H9 (cell line): Measurements from ENCODE around the gene DNAJC22. TPM values are rescaled to one million over a fixed set of nuclear protein-coding genes. Genes with fewer than 3 reads are reported as not detected.

Source experiments
- DNase-seq: peaks from one replicate; pipeline ENCODE4 v3.0.0-alpha.2; 2017
- H2AFZ ChIP-seq: one replicate; pipeline ENCODE4 v1.6.1; 2013; ENCODE audit warnings: mild to moderate bottlenecking, low read length, control low read depth, moderate library complexity
- H2AK5ac ChIP-seq: 2 replicates; pipeline ENCODE4 v1.6.1; 2013; ENCODE audit warnings: low read length, control low read depth, mixed read lengths; ENCODE audit not compliant: insufficient read length
- H2BK120ac ChIP-seq: one replicate; pipeline ENCODE4 v1.6.1; 2013; ENCODE audit warnings: low read depth, mild to moderate bottlenecking, low read length, control low read depth, inconsistent platforms; ENCODE audit not compliant: poor library complexity, severe bottlenecking
- H2BK12ac ChIP-seq: 2 replicates; pipeline ENCODE4 v1.6.1; 2013; ENCODE audit warnings: low read length, control low read depth, mixed read lengths, low read depth; ENCODE audit not compliant: insufficient read length
- H2BK15ac ChIP-seq: 2 replicates; pipeline ENCODE4 v1.6.1; 2013; ENCODE audit warnings: low read depth, low read length, control low read depth
- H2BK20ac ChIP-seq: one replicate; pipeline ENCODE4 v1.6.1; 2013; ENCODE audit warnings: low read depth, mild to moderate bottlenecking, low read length, control low read depth, inconsistent platforms; ENCODE audit not compliant: poor library complexity, severe bottlenecking
- H2BK5ac ChIP-seq: 2 replicates; pipeline ENCODE4 v1.6.1; 2013; ENCODE audit warnings: low read length, control low read depth, mixed read lengths; ENCODE audit not compliant: insufficient read length
- H3K14ac ChIP-seq: 2 replicates; pipeline ENCODE4 v1.6.1; 2013; ENCODE audit warnings: low read length, control low read depth; ENCODE audit not compliant: insufficient read depth
- H3K18ac ChIP-seq: 2 replicates; pipeline ENCODE4 v1.6.1; 2013; ENCODE audit warnings: low read depth, mild to moderate bottlenecking, mixed read lengths, low read length, control low read depth; ENCODE audit not compliant: insufficient read length
- H3K23ac ChIP-seq: 2 replicates; pipeline ENCODE4 v1.6.1; 2013; ENCODE audit warnings: low read length, control low read depth, mixed read lengths, low read depth; ENCODE audit not compliant: insufficient read length
- H3K23me2 ChIP-seq: 2 replicates; pipeline ENCODE4 v1.6.1; 2013; ENCODE audit warnings: low read depth, mild to moderate bottlenecking, mixed read lengths, low read length, control low read depth; ENCODE audit not compliant: insufficient read length, poor library complexity, severe bottlenecking
- H3K27ac ChIP-seq: 2 replicates; pipeline ENCODE4 v1.5.1; 2013; ENCODE audit warnings: low read length, control low read depth, mixed read lengths, low read depth; ENCODE audit not compliant: insufficient read length
- H3K27me3 ChIP-seq: 2 replicates; pipeline ENCODE4 v1.6.1; 2013; ENCODE audit warnings: low read length, control low read depth, inconsistent platforms; ENCODE audit not compliant: insufficient read depth
- H3K4ac ChIP-seq: 2 replicates; pipeline ENCODE4 v1.6.1; 2013; ENCODE audit warnings: low read depth, mild to moderate bottlenecking, control low read depth, inconsistent platforms, low read length, moderate library complexity
- H3K4me1 ChIP-seq: 2 replicates; pipeline ENCODE4 v1.6.1; 2013; ENCODE audit warnings: low read length, control low read depth, inconsistent platforms; ENCODE audit not compliant: insufficient read depth
- H3K4me2 ChIP-seq: 2 replicates; pipeline ENCODE4 v1.6.1; 2013; ENCODE audit warnings: low read length, control low read depth, mixed read lengths; ENCODE audit not compliant: insufficient read length, insufficient read depth
- H3K56ac ChIP-seq: 2 replicates; pipeline ENCODE4 v1.6.1; 2013; ENCODE audit warnings: low read depth, mild to moderate bottlenecking, mixed read lengths, low read length, control low read depth; ENCODE audit not compliant: insufficient read length
- H3K79me1 ChIP-seq: 2 replicates; pipeline ENCODE4 v1.6.1; 2013; ENCODE audit warnings: low read depth, mild to moderate bottlenecking, moderate library complexity, low read length, control low read depth, inconsistent platforms; ENCODE audit not compliant: insufficient read depth, poor library complexity, severe bottlenecking
- H3K79me2 ChIP-seq: 2 replicates; pipeline ENCODE4 v1.6.1; 2013; ENCODE audit warnings: low read length, control low read depth, inconsistent platforms; ENCODE audit not compliant: insufficient read depth
- H3K9ac ChIP-seq: 2 replicates; pipeline ENCODE4 v1.6.1; 2013; ENCODE audit warnings: low read length, control low read depth, mixed read lengths; ENCODE audit not compliant: insufficient read length; ENCODE audit errors: extremely low read depth
- H3K9me3 ChIP-seq: one replicate; pipeline ENCODE4 v1.6.1; 2013; ENCODE audit warnings: low read depth, low read length, inconsistent platforms; ENCODE audit not compliant: control insufficient read depth
- H3T11ph ChIP-seq: one replicate; pipeline ENCODE4 v1.6.1; 2013; ENCODE audit warnings: mild to moderate bottlenecking, low read length, control low read depth, inconsistent platforms
- H4K20me1 ChIP-seq: one replicate; pipeline ENCODE4 v1.6.1; 2013; ENCODE audit not compliant: control insufficient read depth, insufficient read length, insufficient read depth
- H4K5ac ChIP-seq: 2 replicates; pipeline ENCODE4 v1.6.1; 2013; ENCODE audit warnings: low read depth, mild to moderate bottlenecking, mixed read lengths, low read length, control low read depth; ENCODE audit not compliant: insufficient read length
- H4K8ac ChIP-seq: replicated peaks from 2 replicates; pipeline ENCODE4 v1.6.1; 2013; ENCODE audit warnings: low read length, control low read depth, mixed read lengths, low read depth; ENCODE audit not compliant: insufficient read length
- H4K91ac ChIP-seq: 2 replicates; pipeline ENCODE4 v1.6.1; 2013; ENCODE audit warnings: low read depth, mild to moderate bottlenecking, moderate library complexity, mixed read lengths, low read length, control low read depth; ENCODE audit not compliant: insufficient read length
- H3K27ac Mint-ChIP-seq, 3 experiments: 2 replicates in 2 of 3; 3 replicates in 1 of 3; pipeline ENCODE4 v1.8.0; 2020 to 2021; ENCODE audit warnings: mixed read lengths in 3 of 3, mild to moderate bottlenecking in 1 of 3, moderate library complexity in 1 of 3
- H3K27me3 Mint-ChIP-seq: 2 replicates; pipeline ENCODE4 v1.8.0; 2021; ENCODE audit warnings: low read depth, mild to moderate bottlenecking, moderate library complexity, mixed read lengths
- H3K36me3 Mint-ChIP-seq, 3 experiments: 2 replicates in 2 of 3; 3 replicates in 1 of 3; pipeline ENCODE4 v1.8.0; 2020 to 2021; ENCODE audit warnings: low read depth in 3 of 3, mixed read lengths in 3 of 3; ENCODE audit not compliant: insufficient read depth in 1 of 3
- H3K4me1 Mint-ChIP-seq, 2 experiments: 2 replicates each; pipeline ENCODE4 v1.8.0; 2020; ENCODE audit warnings: mixed read lengths in 2 of 2
- H3K4me3 Mint-ChIP-seq, 2 experiments: 2 replicates in 1 of 2; 3 replicates in 1 of 2; pipeline ENCODE4 v1.8.0; 2020 to 2021; ENCODE audit warnings: mild to moderate bottlenecking in 2 of 2, mixed read lengths in 2 of 2, moderate library complexity in 1 of 2
- H3K9me3 Mint-ChIP-seq, 2 experiments: 2 replicates in 1 of 2; 3 replicates in 1 of 2; pipeline ENCODE4 v1.8.0; 2020; ENCODE audit warnings: mild to moderate bottlenecking in 2 of 2, mixed read lengths in 2 of 2, moderate library complexity in 1 of 2
- WGBS: extraction: QIAGEN DNeasy Blood & Tissue Kit; methylation state at CpG from one replicate; pipeline ENCODE4 v1.1.7; 2013; ENCODE audit warnings: missing lambda C conversion rate, low lambda C conversion rate, mixed read lengths; ENCODE audit not compliant: insufficient read length; ENCODE audit errors: extremely low coverage; 5-methylcytosine and 5-hydroxymethylcytosine counted together
- total RNA-seq: library from RNA; stranded (reverse); gene quantifications from 2 replicates; pipeline ENCODE4 v1.2.1, GENCODE V29; 2021
- TF ChIP-seq, protein P1 (sequence below): fragments of 200-600 bp; sonication (generic); conservative IDR thresholded peaks from 3 replicates; pipeline ENCODE4 v1.8.0; 2021; ENCODE audit warnings: antibody characterized with exemption, mild to moderate bottlenecking

The DNAJC22 gene
- total RNA-seq, 1 experiment from 2014 or later = 3.2 TPM

DNA sequence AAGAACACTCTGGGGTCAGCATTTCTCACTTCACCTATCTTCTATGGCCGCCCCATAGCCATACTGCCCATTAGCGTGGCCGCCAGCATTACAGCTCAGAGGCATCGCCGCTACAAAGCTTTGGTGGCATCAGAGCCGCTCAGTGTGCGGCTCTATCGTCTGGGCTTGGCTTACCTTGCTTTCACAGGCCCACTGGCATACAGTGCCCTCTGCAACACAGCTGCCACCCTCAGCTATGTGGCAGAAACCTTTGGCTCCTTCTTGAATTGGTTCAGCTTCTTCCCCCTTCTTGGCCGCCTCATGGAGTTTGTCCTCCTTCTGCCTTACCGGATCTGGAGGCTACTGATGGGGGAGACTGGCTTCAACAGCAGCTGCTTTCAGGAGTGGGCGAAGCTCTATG lies 2.6 kb downstream of the DNAJC22 start:
- no peak overlapping the region for H3K27ac Mint-ChIP-seq
- Histone ChIP-seq H3K56ac (no peak overlapping the region), H2AK5ac (no peak overlapping the region), H3K23me2 (peaks cover 21% of the 10 kb centered on the region), H3K79me2 (no peaks in the 10 kb centered on the region), H2BK5ac (no peak overlapping the region), H3K18ac (no peak overlapping the region), H4K20me1 (no peaks in the 10 kb centered on the region), H2BK12ac (no peak overlapping the region), H2AFZ (no peak overlapping the region), H3K4ac (no peak overlapping the region), H3K79me1 (no peaks in the 10 kb centered on the region), H3K27ac (no peak overlapping the region), H3K27me3 (peaks cover 43% of the 10 kb centered on the region), H2BK15ac (no peak overlapping the region), H3K4me2 (no peak overlapping the region), H3K9ac (no peak overlapping the region), H4K91ac (no peak overlapping the region), H2BK120ac (no peak overlapping the region), H3K4me1 (no peaks in the 10 kb centered on the region), H4K5ac (no peak overlapping the region), H3K23ac (no peak overlapping the region), H3T11ph (no peak overlapping the region), H3K9me3 (no peaks in the 10 kb centered on the region), H2BK20ac (no peak overlapping the region), H3K14ac (no peak overlapping the region), H4K8ac (no peak overlapping the region)
- H3K4me1 Mint-ChIP-seq = peaks cover 20 to 27% of the 10 kb centered on the region in 2 experiments
- H3K9me3 Mint-ChIP-seq = peaks cover 0 to under 1% of the 10 kb centered on the region in 2 experiments; a peak in 1 of 5 replicates
- peaks cover 72% of the 10 kb centered on the region for H3K27me3 Mint-ChIP-seq
- no peaks in the 10 kb centered on the region; a peak in 1 of 7 replicates for H3K36me3 Mint-ChIP-seq
- TF ChIP-seq, protein P1, sequence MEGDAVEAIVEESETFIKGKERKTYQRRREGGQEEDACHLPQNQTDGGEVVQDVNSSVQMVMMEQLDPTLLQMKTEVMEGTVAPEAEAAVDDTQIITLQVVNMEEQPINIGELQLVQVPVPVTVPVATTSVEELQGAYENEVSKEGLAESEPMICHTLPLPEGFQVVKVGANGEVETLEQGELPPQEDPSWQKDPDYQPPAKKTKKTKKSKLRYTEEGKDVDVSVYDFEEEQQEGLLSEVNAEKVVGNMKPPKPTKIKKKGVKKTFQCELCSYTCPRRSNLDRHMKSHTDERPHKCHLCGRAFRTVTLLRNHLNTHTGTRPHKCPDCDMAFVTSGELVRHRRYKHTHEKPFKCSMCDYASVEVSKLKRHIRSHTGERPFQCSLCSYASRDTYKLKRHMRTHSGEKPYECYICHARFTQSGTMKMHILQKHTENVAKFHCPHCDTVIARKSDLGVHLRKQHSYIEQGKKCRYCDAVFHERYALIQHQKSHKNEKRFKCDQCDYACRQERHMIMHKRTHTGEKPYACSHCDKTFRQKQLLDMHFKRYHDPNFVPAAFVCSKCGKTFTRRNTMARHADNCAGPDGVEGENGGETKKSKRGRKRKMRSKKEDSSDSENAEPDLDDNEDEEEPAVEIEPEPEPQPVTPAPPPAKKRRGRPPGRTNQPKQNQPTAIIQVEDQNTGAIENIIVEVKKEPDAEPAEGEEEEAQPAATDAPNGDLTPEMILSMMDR = no peak
- DNase-seq = no peak
- H3K4me3 Mint-ChIP-seq = no peak overlapping the region
- WGBS = no CpG with 5 or more reads among the region's 11 CpGs
